ENCODE data around the gene TUBA1B. TPM values are rescaled to one million over a fixed set of nuclear protein-coding genes. Genes with fewer than 3 reads are reported as not detected.

TUBA1B gene
- total RNA-seq, 1 donor from 2014 or later = 1,333 TPM

DNA sequence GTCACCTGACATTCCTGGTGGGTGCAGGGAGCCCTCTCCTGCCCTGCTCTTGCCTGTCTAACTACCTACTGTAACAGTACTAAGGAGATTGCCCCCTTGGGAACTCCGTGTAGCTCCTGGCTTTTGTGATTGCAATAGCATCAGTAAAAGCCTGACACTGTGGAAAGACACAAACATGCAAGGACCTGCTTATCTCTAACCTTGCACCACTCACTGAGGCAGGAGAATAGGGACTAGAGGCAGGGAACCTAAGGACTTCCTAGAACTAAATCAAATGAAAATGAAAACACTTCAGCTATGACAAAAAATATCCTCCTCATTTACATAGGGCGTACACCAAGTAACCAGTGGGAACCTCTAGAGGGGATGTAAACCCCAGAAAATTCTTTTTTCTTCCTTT lies 29.2 kb upstream of the TUBA1B start:
- no peak overlapping the region for H3K4me3 ChIP-seq
- H3K36me3 ChIP-seq = no peaks in the 10 kb centered on the region
- no peaks in the 10 kb centered on the region for H3K27me3 ChIP-seq
- no peak for TF ChIP-seq CTCF (IDR thresholded peaks at IDR 0.05)
- no peaks in the 10 kb centered on the region for H3K4me1 ChIP-seq
- intact Hi-C loops (cut with DNase I) = no loop called here
- H3K27ac ChIP-seq = no peak overlapping the region
- no peaks in the 10 kb centered on the region for H3K9me3 ChIP-seq
- no peak for DNase-seq (ENCODE audit: low spot score in 2 of 2)

DNA sequence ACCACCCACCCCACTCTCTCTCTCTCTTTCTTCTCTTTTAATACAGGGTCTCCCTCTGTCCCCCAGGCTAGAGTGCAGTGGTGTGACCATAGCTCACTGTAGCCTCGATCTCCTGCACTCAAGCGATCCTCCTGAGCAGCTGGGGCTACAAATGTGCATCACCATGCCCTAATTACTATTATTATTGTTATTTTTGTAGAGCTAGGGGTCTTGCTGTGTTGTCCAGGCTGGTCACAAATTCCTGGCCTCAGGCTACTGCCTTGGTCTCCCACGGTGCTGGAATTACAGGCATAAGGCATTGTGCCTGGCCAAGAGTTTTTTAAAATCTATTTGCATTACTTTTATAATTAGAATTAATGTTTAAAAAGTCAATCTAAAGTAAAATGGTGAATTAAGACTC lies 23.0 kb upstream of the TUBA1B start:
- no peak for DNase-seq (ENCODE audit: low spot score in 2 of 2)
- Histone ChIP-seq H3K27me3 (no peaks in the 10 kb centered on the region), H3K9me3 (no peaks in the 10 kb centered on the region), H3K36me3 (no peaks in the 10 kb centered on the region), H3K27ac (no peak overlapping the region), H3K4me1 (no peaks in the 10 kb centered on the region), H3K4me3 (no peak overlapping the region)
- intact Hi-C loops (cut with DNase I) = no loop called here
- no peak for TF ChIP-seq CTCF (IDR thresholded peaks at IDR 0.05)

DNA sequence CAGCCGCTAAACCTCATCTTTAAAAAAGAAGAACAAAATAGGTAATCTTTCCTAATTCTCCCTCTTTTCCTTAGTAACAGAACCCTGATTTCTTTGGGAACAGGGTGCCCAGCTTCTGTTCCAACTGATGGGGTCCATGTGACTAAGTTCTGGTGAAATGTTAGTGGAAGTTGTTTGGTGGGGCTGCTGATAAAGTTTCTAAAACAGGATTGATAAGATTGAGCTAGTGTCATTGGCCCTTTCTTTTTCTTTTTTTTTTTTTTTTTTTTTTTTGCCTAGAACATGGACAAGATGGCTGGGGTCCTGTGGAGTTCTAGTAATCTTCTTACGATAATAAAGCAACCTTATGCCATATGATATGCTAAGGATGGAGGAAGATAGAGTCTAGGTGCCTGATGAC lies 16.2 kb upstream of the TUBA1B start:
- no peaks in the 10 kb centered on the region for H3K4me1 ChIP-seq
- no peak for DNase-seq (ENCODE audit: low spot score in 2 of 2)
- no peaks in the 10 kb centered on the region for H3K9me3 ChIP-seq
- H3K27ac ChIP-seq = no peak overlapping the region
- H3K27me3 ChIP-seq = no peaks in the 10 kb centered on the region
- no peak overlapping the region for H3K4me3 ChIP-seq
- no peak for TF ChIP-seq CTCF (IDR thresholded peaks at IDR 0.05)
- H3K36me3 ChIP-seq = no peaks in the 10 kb centered on the region
- intact Hi-C loops (cut with DNase I) = no loop called here

DNA sequence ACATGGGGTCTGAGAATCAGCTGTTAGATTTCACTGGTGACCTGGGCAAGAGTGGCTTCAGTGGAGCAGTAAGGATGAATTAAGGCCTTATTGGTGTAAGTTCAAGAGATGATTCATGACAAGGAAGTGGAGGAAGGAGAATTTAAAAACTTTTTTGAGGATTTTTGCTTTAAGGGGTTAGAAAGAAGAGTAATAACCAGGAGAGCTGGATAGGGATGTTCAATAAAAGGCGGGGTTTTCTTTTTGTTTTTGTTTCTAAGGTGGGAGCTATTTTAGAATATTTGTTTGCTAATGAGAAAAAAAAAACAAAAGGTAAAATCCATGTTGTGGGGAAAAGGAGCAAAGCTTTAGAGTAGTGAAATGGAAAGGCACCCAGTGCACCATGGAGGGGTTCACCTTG lies 15.2 kb upstream of the TUBA1B start:
- intact Hi-C loops (cut with DNase I) = no loop called here

GRCh38 chr12:49144384-49144783 lies 13.2 kb upstream of the TUBA1B start:
- TF ChIP-seq CTCF (IDR thresholded peaks at IDR 0.05) = no peak
- Histone ChIP-seq H3K36me3 (no peaks in the 10 kb centered on the region), H3K27me3 (no peaks in the 10 kb centered on the region), H3K4me3 (no peak overlapping the region), H3K9me3 (no peaks in the 10 kb centered on the region), H3K4me1 (no peaks in the 10 kb centered on the region), H3K27ac (no peak overlapping the region)
- intact Hi-C loops (cut with DNase I) = no loop called here
- no peak for DNase-seq (ENCODE audit: low spot score in 2 of 2)

More for the DNA sequence above, 15.2 kb upstream of the TUBA1B start:
- no peak for DNase-seq (ENCODE audit: low spot score in 2 of 2)
- no peaks in the 10 kb centered on the region for H3K9me3 ChIP-seq
- H3K36me3 ChIP-seq = no peaks in the 10 kb centered on the region
- TF ChIP-seq CTCF (IDR thresholded peaks at IDR 0.05) = no peak
- no peak overlapping the region for H3K4me3 ChIP-seq
- H3K27me3 ChIP-seq = no peaks in the 10 kb centered on the region
- no peak overlapping the region for H3K27ac ChIP-seq
- H3K4me1 ChIP-seq = no peaks in the 10 kb centered on the region

DNA sequence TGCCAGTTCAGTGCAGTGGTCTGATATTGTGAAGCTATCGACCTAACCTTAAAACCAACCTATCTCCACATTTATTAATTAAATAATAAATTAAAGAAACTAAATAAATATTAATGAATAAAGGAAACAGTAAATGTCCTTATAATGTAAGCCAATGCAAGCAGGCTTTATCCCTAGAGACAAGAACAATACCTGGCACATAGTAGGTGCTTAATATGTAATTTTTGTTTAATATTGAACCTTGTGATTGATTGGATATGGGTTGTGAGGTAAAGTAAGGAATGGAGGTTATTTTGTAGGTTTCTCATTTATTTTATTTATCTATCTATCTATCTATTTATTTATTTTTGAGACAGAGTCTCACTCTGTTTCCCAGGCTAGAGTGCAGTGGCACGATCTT lies 7.8 kb upstream of the TUBA1B start:
- H3K36me3 ChIP-seq = no peaks in the 10 kb centered on the region
- intact Hi-C loops (cut with DNase I) = no loop called here
- H3K27me3 ChIP-seq = no peaks in the 10 kb centered on the region
- no peaks in the 10 kb centered on the region for H3K4me1 ChIP-seq
- no peak for TF ChIP-seq CTCF (IDR thresholded peaks at IDR 0.05)
- no peak overlapping the region for H3K4me3 ChIP-seq
- H3K9me3 ChIP-seq = no peaks in the 10 kb centered on the region
- H3K27ac ChIP-seq = no peak overlapping the region
- DNase-seq (ENCODE audit: low spot score in 2 of 2) = no peak
